MM.1S (cell line): ENCODE results near the gene THRSP.

ENCODE experiments used
- CTCF ChIP-seq: fragments of 300-600 bp; sonication (generic); IDR thresholded peaks from 2 replicates; pipeline ENCODE4 v1.5.1; 2016; ENCODE audit warnings: antibody characterized with exemption, low read length, mixed read lengths
- EZH2 ChIP-seq: fragments of 300-600 bp; sonication (generic); optimal IDR thresholded peaks from 2 replicates; pipeline ENCODE3; 2017; ENCODE audit warnings: low read depth, mild to moderate bottlenecking, antibody characterized with exemption, low read length, mixed read lengths
- EZH2phosphoT487 ChIP-seq: fragments of 300-600 bp; sonication (generic); IDR thresholded peaks from 2 replicates; pipeline ENCODE4 v1.6.1; 2018; ENCODE audit warnings: antibody characterized with exemption, low read length

- TF ChIP-seq CTCF (no peak), EZH2 (no peak), EZH2phosphoT487 (no peak)
Measured at GRCh38 chr11:78066471-78066870, 2.8 kb downstream of the THRSP start.
